ENCODE results near the gene PPM1B.
"Not testable (repeated sequence)": the region's sequence is repeated elsewhere in the genome, so short reads cannot be mapped to it uniquely, and the experiment has no call there.

PPM1B gene

DNA sequence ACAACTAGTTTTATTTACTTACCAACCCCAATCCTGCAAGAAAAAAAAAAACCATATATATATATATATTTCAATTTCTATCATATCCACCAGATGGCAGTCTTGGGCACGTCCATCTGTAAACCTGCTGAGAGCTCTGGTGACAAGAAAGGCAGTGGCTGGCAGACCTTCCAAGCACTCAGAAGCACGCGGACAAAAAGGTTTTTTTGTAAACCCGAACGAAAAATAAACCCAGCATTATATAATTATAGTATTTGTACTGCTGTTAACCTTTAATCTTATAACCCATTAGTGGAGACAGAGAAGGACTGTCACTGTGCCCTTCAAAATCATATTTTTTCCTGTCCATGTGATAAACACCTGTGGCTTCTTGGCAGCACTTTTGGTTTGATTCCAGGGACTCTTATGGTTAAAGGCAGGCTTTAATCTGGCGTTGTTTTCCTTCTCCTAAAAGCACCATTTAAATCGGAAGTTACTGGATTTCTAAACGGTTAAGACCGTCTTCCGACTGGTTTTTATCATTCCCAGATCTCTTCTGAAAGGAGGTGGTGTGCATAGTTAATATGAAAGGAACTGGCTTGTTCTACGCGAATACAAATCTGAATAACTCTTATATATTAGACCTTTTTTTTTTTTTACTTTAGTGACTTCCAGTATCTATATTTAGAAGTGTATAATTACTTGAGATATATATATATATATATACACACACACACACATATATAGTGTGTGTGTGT, 75.6 kb downstream of the PPM1B start:
- H3K27ac ChIP-seq (ENCODE audit: low read depth, low read length) = no peak overlapping the region

DNA sequence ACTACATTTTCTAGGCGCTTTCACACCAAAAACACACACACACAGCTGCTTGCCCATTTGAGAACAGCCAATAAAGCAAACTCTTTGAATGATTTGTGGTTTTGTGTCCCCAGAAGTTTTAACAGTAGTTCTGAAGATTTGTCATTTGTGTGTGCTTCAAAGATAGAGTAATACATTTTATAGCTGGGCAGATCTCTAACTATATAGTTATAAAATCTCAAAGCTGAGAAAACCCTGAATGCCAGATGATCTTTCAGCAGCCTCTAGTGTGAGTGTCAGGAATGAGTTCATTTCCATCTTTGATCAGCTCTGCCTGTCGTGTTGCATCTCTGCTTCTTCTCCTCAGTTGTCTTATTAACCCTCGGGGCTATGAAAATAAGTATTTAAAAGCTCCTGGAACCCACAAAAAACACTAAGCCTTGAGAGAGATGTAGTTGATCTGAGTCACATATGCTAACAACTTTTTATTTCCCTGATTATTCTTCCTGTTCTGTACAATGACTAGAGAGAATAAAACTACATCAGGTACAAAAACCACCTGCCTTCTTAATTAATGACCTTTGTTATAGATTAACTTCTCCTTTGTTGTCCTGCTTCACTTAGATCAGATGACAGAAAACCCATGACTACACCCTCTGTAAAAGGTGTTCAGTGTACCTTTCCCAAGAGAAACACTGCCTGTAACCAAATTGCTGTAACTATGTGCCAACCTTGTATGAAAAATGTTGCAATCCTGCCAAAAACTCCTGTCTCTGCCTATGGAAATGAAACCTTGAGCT, 76.6 kb downstream of the PPM1B start:
- peak overlapping the region; percentile 34 for H3K27ac ChIP-seq (ENCODE audit: low read depth, low read length)
- H3K9ac ChIP-seq (ENCODE audit: low read depth in 1 of 2, low read length in 2 of 2) = peak overlapping the region in 1 of 2 donors; percentile 5
- no peaks in the 10 kb centered on the region for H3K36me3 ChIP-seq (ENCODE audit: control insufficient read depth in 1 of 2, insufficient read depth in 2 of 2, low read length in 2 of 2)
- H3K4me1 ChIP-seq (ENCODE audit: control insufficient read depth in 1 of 2, insufficient read depth in 2 of 2, low read length in 2 of 2) = peaks cover 5 to 11% of the 10 kb centered on the region in 2 donors
- no peaks in the 10 kb centered on the region for H3K27me3 ChIP-seq (ENCODE audit: control insufficient read depth in 1 of 2, insufficient read depth in 2 of 2, low read length in 2 of 2)
- peak overlapping the region; percentile 28 to 44 for H3K4me3 ChIP-seq (ENCODE audit: low read depth in 1 of 2, low read length in 2 of 2)
- H3K9me3 ChIP-seq (ENCODE audit: control insufficient read depth in 1 of 2, low read length in 2 of 2) = no peaks in the 10 kb centered on the region

More for the DNA sequence above, 75.6 kb downstream of the PPM1B start:
- Histone ChIP-seq H3K9ac (ENCODE audit: low read depth in 1 of 2, low read length in 2 of 2) (peak overlapping the region; percentile 13 to 57), H3K36me3 (ENCODE audit: control insufficient read depth in 1 of 2, insufficient read depth in 2 of 2, low read length in 2 of 2) (no peaks in the 10 kb centered on the region), H3K4me1 (ENCODE audit: control insufficient read depth in 1 of 2, insufficient read depth in 2 of 2, low read length in 2 of 2) (peaks cover 5 to 11% of the 10 kb centered on the region in 2 donors), H3K27me3 (ENCODE audit: control insufficient read depth in 1 of 2, insufficient read depth in 2 of 2, low read length in 2 of 2) (no peaks in the 10 kb centered on the region), H3K9me3 (ENCODE audit: control insufficient read depth in 1 of 2, low read length in 2 of 2) (no peaks in the 10 kb centered on the region), H3K4me3 (ENCODE audit: low read depth in 1 of 2, low read length in 2 of 2) (peak overlapping the region; percentile 48 to 71)

DNA sequence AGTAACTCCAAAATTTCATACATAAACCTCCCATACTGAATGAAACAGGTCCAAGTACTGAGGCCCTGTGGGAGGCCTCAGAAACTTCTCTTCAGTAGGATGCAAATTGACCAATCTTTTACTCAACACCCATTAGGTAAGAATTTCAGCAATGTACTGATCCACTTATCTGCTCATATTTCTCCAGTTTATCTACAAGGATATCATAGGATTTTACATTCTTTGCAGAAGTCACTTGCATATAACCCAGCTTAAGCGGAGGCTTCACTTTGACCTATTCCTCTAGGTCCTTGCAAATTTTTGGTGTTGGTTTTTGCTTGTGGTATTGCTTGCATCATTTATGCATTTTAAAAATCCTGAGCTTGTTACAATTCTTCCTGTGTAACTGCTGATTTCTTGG, 77.8 kb downstream of the PPM1B start:
- no peaks in the 10 kb centered on the region for H3K36me3 ChIP-seq (ENCODE audit: control insufficient read depth in 1 of 2, insufficient read depth in 2 of 2, low read length in 2 of 2)
- no peak overlapping the region for H3K4me3 ChIP-seq (ENCODE audit: low read depth in 1 of 2, low read length in 2 of 2)
- no peak overlapping the region for H3K27ac ChIP-seq (ENCODE audit: low read depth, low read length)
- H3K4me1 ChIP-seq (ENCODE audit: control insufficient read depth in 1 of 2, insufficient read depth in 2 of 2, low read length in 2 of 2) = peaks cover 5 to 11% of the 10 kb centered on the region in 2 donors
- no peaks in the 10 kb centered on the region for H3K27me3 ChIP-seq (ENCODE audit: control insufficient read depth in 1 of 2, insufficient read depth in 2 of 2, low read length in 2 of 2)
- H3K9me3 ChIP-seq (ENCODE audit: control insufficient read depth in 1 of 2, low read length in 2 of 2) = no peaks in the 10 kb centered on the region
- no peak overlapping the region for H3K9ac ChIP-seq (ENCODE audit: low read depth in 1 of 2, low read length in 2 of 2)

DNA sequence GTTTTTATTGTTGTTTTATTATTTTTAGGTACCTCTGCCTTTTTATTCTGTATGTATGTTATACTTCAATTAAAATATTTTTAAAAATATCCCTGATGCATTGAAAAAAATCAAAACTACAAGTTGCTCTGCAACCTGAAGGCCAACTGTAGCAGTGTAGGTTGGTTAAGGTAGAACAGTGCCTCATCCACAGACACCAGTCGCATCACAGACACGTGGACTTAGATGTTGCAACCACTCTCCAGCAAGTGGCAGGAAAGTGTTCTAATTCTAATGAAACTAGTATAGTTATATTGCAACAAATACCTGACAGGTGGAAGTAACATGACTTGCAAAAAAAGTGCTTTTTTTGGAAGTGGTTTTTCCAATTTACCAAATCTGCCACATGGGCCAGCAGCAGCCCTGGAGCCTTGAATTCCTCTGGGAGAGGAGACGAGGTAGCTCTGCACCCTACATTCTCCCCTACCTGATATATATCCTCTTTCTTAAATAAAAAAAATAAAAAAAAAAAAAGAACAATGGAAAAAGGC, 78.2 kb downstream of the PPM1B start:
- no peak overlapping the region for H3K4me3 ChIP-seq (ENCODE audit: low read depth in 1 of 2, low read length in 2 of 2)
- no peak overlapping the region for H3K9ac ChIP-seq (ENCODE audit: low read depth in 1 of 2, low read length in 2 of 2)
- no peaks in the 10 kb centered on the region for H3K9me3 ChIP-seq (ENCODE audit: control insufficient read depth in 1 of 2, low read length in 2 of 2)
- no peaks in the 10 kb centered on the region for H3K36me3 ChIP-seq (ENCODE audit: control insufficient read depth in 1 of 2, insufficient read depth in 2 of 2, low read length in 2 of 2)
- no peak overlapping the region for H3K27ac ChIP-seq (ENCODE audit: low read depth, low read length)
- no peaks in the 10 kb centered on the region for H3K27me3 ChIP-seq (ENCODE audit: control insufficient read depth in 1 of 2, insufficient read depth in 2 of 2, low read length in 2 of 2)
- H3K4me1 ChIP-seq (ENCODE audit: control insufficient read depth in 1 of 2, insufficient read depth in 2 of 2, low read length in 2 of 2) = peaks cover 5 to 11% of the 10 kb centered on the region in 2 donors

DNA sequence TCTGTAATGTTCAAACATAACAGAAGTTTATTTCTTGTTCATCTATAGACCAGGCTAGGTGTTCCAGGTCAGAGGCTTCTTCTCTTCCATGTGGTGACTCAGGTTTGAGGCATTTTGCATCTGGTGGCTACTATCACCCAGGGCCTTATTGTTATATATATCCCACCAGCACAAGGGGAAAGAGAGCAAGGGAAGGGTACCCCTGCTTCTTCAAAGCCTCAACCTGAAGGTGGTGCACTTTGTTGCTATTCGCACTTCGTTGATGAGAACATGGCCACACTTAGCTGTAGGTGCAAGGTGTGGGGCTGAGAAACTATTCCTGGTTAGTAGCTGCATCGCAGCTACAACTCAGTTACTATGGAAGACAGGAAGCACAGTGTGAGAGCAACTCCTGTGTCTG, 79.2 kb downstream of the PPM1B start:
- Histone ChIP-seq H3K27ac (ENCODE audit: low read depth, low read length) (no peak overlapping the region), H3K4me1 (ENCODE audit: control insufficient read depth in 1 of 2, insufficient read depth in 2 of 2, low read length in 2 of 2) (peaks cover 5 to 11% of the 10 kb centered on the region in 2 donors), H3K9ac (ENCODE audit: low read depth in 1 of 2, low read length in 2 of 2) (no peak overlapping the region), H3K9me3 (ENCODE audit: control insufficient read depth in 1 of 2, low read length in 2 of 2) (peaks cover 0 to 3% of the 10 kb centered on the region in 2 donors), H3K36me3 (ENCODE audit: control insufficient read depth in 1 of 2, insufficient read depth in 2 of 2, low read length in 2 of 2) (no peaks in the 10 kb centered on the region), H3K4me3 (ENCODE audit: low read depth in 1 of 2, low read length in 2 of 2) (no peak overlapping the region), H3K27me3 (ENCODE audit: control insufficient read depth in 1 of 2, insufficient read depth in 2 of 2, low read length in 2 of 2) (no peaks in the 10 kb centered on the region)

DNA sequence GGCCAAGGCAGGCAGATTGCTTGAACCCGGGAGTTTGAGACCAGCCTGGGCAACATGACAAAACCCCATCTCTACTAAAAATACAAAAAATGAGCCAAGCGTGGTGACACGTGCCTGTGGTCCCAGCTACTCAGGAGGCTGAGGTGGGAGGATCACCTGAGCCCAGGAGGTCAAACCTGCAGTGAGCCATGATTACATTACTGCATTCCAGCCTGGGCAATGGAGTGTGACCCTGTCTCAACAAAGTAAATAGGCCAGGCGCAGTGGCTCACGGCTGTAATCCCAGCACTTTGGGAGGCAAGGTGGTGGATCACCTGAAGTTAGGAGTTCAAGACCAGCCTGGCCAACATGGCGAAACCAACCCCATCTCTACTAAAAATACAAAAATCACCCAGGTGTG, 80.6 kb downstream of the PPM1B start:
- not testable (repeated sequence) for H3K27ac ChIP-seq (ENCODE audit: low read depth, low read length); H3K9me3 ChIP-seq (ENCODE audit: control insufficient read depth in 1 of 2, low read length in 2 of 2); H3K4me3 ChIP-seq (ENCODE audit: low read depth in 1 of 2, low read length in 2 of 2); H3K27me3 ChIP-seq (ENCODE audit: control insufficient read depth in 1 of 2, insufficient read depth in 2 of 2, low read length in 2 of 2); H3K9ac ChIP-seq (ENCODE audit: low read depth in 1 of 2, low read length in 2 of 2); H3K36me3 ChIP-seq (ENCODE audit: control insufficient read depth in 1 of 2, insufficient read depth in 2 of 2, low read length in 2 of 2)
- peaks cover 5 to 11% of the 10 kb centered on the region in 2 donors for H3K4me1 ChIP-seq (ENCODE audit: control insufficient read depth in 1 of 2, insufficient read depth in 2 of 2, low read length in 2 of 2)

DNA sequence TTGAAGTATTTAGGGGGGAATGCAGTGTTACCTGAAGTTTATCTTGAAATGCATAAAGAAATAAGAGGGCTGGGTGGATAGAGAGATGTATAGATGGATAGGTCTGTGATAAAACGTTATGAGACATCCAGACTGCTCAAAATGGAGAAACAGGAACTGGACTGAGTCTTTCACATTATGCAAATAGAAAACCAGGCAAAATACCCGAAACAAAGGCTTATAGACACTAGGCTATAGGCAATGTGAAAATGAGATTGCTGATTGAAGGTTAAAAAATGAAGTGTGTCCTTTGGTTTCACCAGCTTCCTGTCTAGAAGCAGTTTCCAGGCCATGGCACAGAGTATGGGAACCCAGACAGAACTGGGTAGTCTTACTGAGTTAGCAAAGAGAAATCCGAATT, 81.7 kb downstream of the PPM1B start:
- Histone ChIP-seq H3K36me3 (ENCODE audit: control insufficient read depth in 1 of 2, insufficient read depth in 2 of 2, low read length in 2 of 2) (no peaks in the 10 kb centered on the region), H3K27me3 (ENCODE audit: control insufficient read depth in 1 of 2, insufficient read depth in 2 of 2, low read length in 2 of 2) (no peaks in the 10 kb centered on the region), H3K4me1 (ENCODE audit: control insufficient read depth in 1 of 2, insufficient read depth in 2 of 2, low read length in 2 of 2) (peaks cover 5 to 11% of the 10 kb centered on the region in 2 donors), H3K9ac (ENCODE audit: low read depth in 1 of 2, low read length in 2 of 2) (no peak overlapping the region), H3K27ac (ENCODE audit: low read depth, low read length) (no peak overlapping the region), H3K4me3 (ENCODE audit: low read depth in 1 of 2, low read length in 2 of 2) (no peak overlapping the region), H3K9me3 (ENCODE audit: control insufficient read depth in 1 of 2, low read length in 2 of 2) (peaks cover 0 to 3% of the 10 kb centered on the region in 2 donors)

DNA sequence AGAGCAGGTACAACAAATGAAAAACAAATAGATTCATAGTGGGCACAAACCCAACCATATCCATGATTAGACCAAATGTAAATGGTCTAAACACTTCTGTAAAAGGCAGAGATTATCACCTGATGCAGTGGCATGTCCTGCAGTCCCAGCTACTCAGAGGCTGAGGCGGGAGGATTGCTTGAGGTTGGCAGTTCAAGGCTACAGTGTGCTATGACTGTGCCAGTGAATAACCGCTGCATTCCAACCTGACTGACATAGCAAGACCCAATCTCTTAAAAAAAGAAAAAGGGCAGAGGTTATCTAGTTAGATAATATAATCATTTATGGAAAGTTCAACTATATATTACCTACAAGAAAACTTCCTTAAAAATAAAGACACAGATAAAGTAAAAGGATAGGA, 85.3 kb downstream of the PPM1B start:
- Histone ChIP-seq H3K4me3 (ENCODE audit: low read depth in 1 of 2, low read length in 2 of 2) (no peak overlapping the region), H3K9ac (ENCODE audit: low read depth in 1 of 2, low read length in 2 of 2) (no peak overlapping the region), H3K27me3 (ENCODE audit: control insufficient read depth in 1 of 2, insufficient read depth in 2 of 2, low read length in 2 of 2) (no peaks in the 10 kb centered on the region), H3K9me3 (ENCODE audit: control insufficient read depth in 1 of 2, low read length in 2 of 2) (peaks cover 0 to 3% of the 10 kb centered on the region in 2 donors), H3K36me3 (ENCODE audit: control insufficient read depth in 1 of 2, insufficient read depth in 2 of 2, low read length in 2 of 2) (no peaks in the 10 kb centered on the region), H3K27ac (ENCODE audit: low read depth, low read length) (no peak overlapping the region), H3K4me1 (ENCODE audit: control insufficient read depth in 1 of 2, insufficient read depth in 2 of 2, low read length in 2 of 2) (no peaks in the 10 kb centered on the region)

DNA sequence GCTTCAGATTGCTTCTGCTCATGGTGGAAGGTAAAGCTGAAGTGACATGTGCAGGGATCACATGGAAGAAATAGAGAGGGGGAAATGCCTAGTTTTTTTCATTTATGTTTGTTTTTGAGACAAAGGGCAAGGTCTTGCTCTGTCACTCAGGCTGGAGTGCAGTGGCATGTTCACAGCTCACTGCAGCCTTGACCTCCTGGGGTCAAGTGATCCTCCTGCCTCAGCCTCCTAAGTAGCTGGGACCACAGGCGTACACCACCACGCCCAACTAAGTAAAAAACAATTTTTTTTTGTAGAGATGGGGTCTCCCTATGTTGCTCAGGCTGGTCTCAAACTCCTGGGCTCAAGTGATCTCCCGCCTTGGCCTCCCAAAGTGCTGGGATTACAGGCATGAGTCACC, 87.0 kb downstream of the PPM1B start:
- H3K9ac ChIP-seq (ENCODE audit: low read depth in 1 of 2, low read length in 2 of 2); H3K4me1 ChIP-seq (ENCODE audit: control insufficient read depth in 1 of 2, insufficient read depth in 2 of 2, low read length in 2 of 2); H3K27me3 ChIP-seq (ENCODE audit: control insufficient read depth in 1 of 2, insufficient read depth in 2 of 2, low read length in 2 of 2); H3K9me3 ChIP-seq (ENCODE audit: control insufficient read depth in 1 of 2, low read length in 2 of 2); H3K4me3 ChIP-seq (ENCODE audit: low read depth in 1 of 2, low read length in 2 of 2); H3K27ac ChIP-seq (ENCODE audit: low read depth, low read length); H3K36me3 ChIP-seq (ENCODE audit: control insufficient read depth in 1 of 2, insufficient read depth in 2 of 2, low read length in 2 of 2): not testable (repeated sequence)

DNA sequence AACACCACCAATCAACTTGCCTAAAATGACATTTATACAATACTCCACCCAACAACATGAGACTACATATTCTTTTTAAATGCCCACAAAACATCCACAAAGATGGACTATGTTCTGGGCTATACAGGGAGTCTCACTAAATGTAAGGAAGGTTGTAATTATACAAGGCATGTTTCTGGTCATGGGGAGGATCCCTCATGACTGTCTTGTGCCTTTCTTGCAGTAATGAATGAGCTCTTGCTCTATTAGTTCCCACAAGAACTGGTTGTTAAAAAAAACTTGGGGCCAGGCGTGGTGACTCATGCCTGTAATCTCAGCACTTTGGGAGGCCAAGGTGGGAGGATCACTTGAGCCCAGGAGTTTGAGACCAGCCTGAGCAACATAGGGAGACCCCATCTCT, 89.1 kb downstream of the PPM1B start:
- H3K9ac ChIP-seq (ENCODE audit: low read depth in 1 of 2, low read length in 2 of 2) = not testable (repeated sequence)

More for the DNA sequence above, 89.1 kb downstream of the PPM1B start:
- H3K4me1 ChIP-seq (ENCODE audit: control insufficient read depth in 1 of 2, insufficient read depth in 2 of 2, low read length in 2 of 2); H3K9me3 ChIP-seq (ENCODE audit: control insufficient read depth in 1 of 2, low read length in 2 of 2); H3K36me3 ChIP-seq (ENCODE audit: control insufficient read depth in 1 of 2, insufficient read depth in 2 of 2, low read length in 2 of 2); H3K27me3 ChIP-seq (ENCODE audit: control insufficient read depth in 1 of 2, insufficient read depth in 2 of 2, low read length in 2 of 2); H3K4me3 ChIP-seq (ENCODE audit: low read depth in 1 of 2, low read length in 2 of 2); H3K27ac ChIP-seq (ENCODE audit: low read depth, low read length): not testable (repeated sequence)

All from duodenal mucosa (tissue), 2 donors.